NCI-H128 (cell line): ENCODE data around the gene CEP68.
A peak's percentile ranks its signal among the peaks of the same experiment; 100 is the strongest.
"Not testable (repeated sequence)": the region's sequence is repeated elsewhere in the genome, so short reads cannot be mapped to it uniquely, and the experiment has no call there.

Experiments used
- DNase-seq: peaks from one replicate; lab custom pipeline; 2025; ENCODE audit not compliant: unreplicated experiment; lab: John Stamatoyannopoulos, UW

CEP68 gene

GRCh38 chr2:65079017-65079416 is 22.8 kb downstream of the CEP68 start:
- no peak for DNase-seq

DNA sequence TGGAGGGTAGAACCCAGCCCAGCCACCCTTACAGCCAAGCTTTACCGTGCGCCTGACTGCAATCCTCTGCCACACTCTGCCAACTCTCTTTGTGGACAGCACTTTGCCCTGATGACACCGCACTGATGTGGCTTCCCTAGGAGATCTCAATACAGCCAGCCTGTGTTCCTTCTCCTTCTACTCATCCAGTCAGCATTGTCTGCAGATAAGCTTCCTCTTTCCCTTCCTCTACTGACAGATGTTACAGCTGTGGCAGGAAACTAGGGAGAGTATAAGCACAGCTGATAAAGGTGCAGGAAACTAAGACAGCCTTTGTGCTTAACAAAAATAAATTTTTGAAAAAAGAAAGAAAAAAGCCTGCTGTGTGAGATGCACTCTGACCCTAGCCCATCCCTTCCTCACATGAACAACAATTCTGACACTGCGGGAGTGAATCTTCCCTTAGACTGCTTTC is 25.0 kb downstream of the CEP68 start:
- DNase-seq = no peak

GRCh38 chr2:65085148-65085547 is 28.9 kb downstream of the CEP68 start:
- no peak for DNase-seq

DNA sequence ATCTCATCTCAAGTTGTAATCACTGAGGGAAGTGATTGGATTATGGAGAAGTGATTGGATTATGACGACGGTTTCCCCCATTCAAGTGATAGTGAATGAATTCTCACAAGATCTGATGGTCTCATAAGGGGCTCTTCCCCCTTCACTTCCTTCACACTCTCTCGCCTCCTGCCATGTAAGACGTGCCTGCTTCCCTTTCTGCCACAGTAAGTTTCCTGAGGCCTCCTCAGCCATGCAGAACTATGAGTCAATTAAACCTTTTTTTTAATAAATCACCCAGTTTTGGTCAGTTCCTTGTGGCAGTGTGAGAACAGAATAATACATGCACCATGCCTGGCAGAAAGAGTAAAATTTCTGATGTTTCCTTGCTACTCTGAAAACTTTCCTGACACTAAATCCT is 36.6 kb downstream of the CEP68 start:
- DNase-seq = no peak

DNA sequence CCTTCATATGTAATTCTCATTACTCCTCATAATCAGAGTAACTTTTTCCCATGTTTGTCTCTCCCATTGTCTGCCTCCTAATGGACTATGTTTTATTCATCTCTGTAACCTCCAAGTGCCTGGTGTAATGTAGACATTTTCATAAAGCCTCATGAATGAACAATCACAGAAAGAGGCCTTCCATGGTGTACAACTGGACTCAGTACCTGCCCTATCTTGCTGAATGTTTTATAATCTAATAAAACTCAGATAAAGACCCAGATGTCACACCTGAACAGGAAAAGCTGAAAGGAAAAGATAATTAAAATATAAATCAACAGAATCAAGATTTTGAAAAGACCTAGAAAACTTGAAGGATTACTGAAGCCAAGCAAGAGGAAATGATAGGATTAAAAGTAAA is 37.0 kb downstream of the CEP68 start:
- DNase-seq = no peak

- DNase-seq = no peak
Measured at GRCh38 chr2:65096948-65097347, 40.7 kb downstream of the CEP68 start.

GRCh38 chr2:65097844-65098243 is 41.6 kb downstream of the CEP68 start:
- DNase-seq = no peak

DNA sequence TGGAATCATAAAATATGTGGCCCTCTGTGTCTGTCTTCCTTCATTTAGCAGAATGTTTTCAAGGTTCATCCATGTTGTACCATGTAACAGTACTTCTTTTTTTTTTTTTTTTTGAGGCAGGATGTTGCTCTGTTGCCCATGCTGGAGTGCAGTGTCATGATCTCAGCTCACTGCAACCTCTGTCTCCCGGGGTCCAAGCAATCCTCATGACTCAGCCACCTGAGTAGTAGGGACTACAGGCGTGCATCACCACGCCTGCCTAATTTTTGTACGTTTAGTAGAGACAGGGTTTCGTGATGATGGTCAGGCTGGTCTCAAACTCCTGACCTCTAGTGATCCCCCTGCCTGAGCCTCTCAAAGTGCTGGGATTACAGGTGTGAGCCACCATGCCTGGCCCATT is 42.5 kb downstream of the CEP68 start:
- no peak for DNase-seq

GRCh38 chr2:65101071-65101470 is 44.9 kb downstream of the CEP68 start:
- DNase-seq = no peak

- peak; percentile 23 for DNase-seq
Measured at GRCh38 chr2:65103013-65103715, 46.9 kb downstream of the CEP68 start.

GRCh38 chr2:65107530-65107929 is 51.3 kb downstream of the CEP68 start:
- DNase-seq = no peak

DNA sequence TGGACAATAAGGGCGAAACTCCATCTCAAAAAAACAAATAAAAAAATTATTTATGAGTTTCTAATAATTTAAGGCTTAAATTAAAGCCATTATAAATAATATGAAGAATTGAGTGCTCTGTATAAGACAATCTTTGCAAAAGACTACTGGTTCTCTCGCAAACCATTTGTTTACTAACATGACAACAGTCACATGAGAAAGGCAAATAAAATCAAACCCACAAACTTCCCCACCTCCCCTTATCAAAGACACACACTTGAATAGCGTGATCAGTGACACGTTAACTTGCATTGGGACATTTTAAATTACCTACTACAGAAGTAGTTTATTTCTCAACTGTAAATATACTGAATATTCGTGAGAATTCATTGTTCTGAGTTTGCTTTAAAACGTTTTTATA is 52.6 kb downstream of the CEP68 start:
- DNase-seq = no peak

DNA sequence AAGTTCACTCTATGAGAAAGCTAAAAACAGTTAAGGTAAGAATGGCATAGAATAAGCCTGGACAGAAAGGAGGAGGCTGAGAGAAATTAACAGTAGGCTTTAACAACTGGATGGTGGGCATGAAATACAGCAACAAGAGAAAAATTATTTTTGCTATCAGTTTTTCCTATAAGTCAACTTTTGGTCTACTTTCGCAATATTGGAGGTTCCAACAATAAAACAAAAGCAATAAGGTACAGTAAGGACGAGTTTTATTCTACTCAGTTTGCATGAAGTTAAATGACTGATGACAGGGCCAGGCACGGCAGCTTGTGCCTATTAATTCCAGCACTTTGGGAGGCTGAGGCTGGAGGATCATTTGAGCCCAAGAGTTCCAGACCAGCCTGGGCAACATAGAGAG is 56.4 kb downstream of the CEP68 start:
- no peak for DNase-seq

- DNase-seq = no peak
Measured at GRCh38 chr2:65113229-65113628, 57.0 kb downstream of the CEP68 start.

DNA sequence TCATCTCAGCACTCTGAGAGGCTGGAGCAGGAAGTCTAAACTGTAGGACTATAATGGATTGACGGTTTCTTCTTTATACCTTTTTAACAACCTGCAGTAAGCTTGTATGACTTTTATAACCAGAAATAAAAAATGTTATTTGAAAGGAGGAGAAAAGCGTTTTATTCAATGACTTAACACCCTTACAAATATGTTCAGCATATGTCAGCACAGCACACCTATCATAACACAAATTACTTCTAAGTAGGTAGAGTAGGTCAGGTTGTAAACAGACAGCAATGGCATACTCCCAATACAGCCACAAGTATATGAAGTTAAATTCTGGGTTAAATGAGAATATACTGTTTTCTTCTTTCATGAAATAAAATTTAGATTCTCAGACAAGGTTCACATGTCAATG is 57.6 kb downstream of the CEP68 start:
- no peak for DNase-seq

GRCh38 chr2:65114921-65115320 is 58.7 kb downstream of the CEP68 start:
- DNase-seq = no peak

GRCh38 chr2:65116645-65117044 is 60.4 kb downstream of the CEP68 start:
- no peak for DNase-seq

GRCh38 chr2:65120990-65121693 is 64.9 kb downstream of the CEP68 start:
- DNase-seq = no peak

GRCh38 chr2:65122313-65122712 is 66.1 kb downstream of the CEP68 start:
- DNase-seq = no peak

- DNase-seq = not testable (repeated sequence)
Measured at GRCh38 chr2:65125457-65125856, 69.2 kb downstream of the CEP68 start.

- DNase-seq = no peak
Measured at GRCh38 chr2:65128297-65129190, 72.3 kb downstream of the CEP68 start.
